ENCODE measurements around the gene ZNF785. TPM values are rescaled to one million over a fixed set of nuclear protein-coding genes. Genes with fewer than 3 reads are reported as not detected.

Gene ZNF785
- total and polyA plus RNA-seq, 2 of the 13 experiments (the other 11 are each of a cell fraction or from before 2014, with no cell fraction given): 0.01 TPM; not detected in 1

DNA sequence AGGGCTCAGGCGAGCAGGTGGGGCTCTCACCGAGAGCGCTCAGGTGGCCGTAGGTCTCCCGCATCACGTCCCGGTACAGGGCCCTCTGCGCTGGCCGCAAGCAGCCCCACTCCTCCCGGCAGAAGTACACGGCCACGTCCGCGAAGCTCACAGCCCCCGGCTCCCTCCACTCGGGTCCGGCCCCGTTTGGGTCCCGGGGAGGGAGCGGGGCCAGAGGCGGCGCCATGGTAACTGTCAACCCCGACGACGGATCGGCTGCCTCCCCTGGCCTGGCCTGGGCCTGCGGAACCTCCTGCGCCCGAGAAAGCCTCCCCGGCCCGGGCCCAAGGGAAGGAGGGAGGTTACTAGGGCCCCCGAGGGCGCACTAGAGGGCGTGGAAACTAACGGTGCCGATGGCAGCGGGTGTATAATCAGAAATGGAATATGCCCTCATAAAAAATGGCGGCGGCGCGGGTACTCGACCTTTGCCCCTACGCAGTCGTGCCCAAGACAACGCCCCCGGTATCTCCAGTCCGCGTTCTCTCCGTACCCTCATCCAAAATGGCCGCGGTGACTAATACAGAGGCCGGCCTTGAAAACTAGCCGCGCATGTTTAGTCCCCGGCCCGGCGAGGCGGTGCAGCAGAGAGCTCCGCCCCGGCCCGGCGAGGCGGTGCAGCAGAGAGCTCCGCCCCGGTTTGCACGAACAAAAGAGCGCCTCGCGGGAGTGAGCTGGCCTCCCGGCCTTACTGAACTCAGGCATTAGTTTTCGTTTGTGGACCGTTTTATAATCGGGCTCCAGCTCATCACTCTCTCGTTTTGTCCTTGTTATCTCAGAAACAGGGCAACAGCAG, 27.3 kb downstream of the ZNF785 start, which contains the start of gene ZNF764 (continued):
- TF ChIP-seq, protein P1, sequence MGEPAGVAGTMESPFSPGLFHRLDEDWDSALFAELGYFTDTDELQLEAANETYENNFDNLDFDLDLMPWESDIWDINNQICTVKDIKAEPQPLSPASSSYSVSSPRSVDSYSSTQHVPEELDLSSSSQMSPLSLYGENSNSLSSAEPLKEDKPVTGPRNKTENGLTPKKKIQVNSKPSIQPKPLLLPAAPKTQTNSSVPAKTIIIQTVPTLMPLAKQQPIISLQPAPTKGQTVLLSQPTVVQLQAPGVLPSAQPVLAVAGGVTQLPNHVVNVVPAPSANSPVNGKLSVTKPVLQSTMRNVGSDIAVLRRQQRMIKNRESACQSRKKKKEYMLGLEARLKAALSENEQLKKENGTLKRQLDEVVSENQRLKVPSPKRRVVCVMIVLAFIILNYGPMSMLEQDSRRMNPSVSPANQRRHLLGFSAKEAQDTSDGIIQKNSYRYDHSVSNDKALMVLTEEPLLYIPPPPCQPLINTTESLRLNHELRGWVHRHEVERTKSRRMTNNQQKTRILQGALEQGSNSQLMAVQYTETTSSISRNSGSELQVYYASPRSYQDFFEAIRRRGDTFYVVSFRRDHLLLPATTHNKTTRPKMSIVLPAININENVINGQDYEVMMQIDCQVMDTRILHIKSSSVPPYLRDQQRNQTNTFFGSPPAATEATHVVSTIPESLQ (CRISPR knock-in tag; conservative IDR thresholded peaks at IDR 0.05): 0 out of 2 replicates have a peak, but pooled peaks have one; percentile 29
- TF ChIP-seq FIP1L1 (IDR thresholded peaks at IDR 0.05; ENCODE audit: borderline replicate concordance, insufficient read depth, low read depth, low read length) (no peak), CEBPB (IDR thresholded peaks at IDR 0.05; ENCODE audit: borderline replicate concordance, low read depth, low read length) (no peak), PAF1 (CRISPR knock-in tag; IDR thresholded peaks at IDR 0.05) (no peak), STAG1 (CRISPR knock-in tag; IDR thresholded peaks at IDR 0.05) (peak; percentile 19; the same call in 1 of the 2 replicates), ZBTB8A (CRISPR knock-in tag; IDR thresholded peaks at IDR 0.05; ENCODE audit: borderline replicate concordance, low read depth) (0 out of 2 replicates have a peak, but pooled peaks have one; percentile 69), ZFAT (CRISPR knock-in tag; conservative IDR thresholded peaks at IDR 0.05) (no peak), ZNF598 (CRISPR knock-in tag; IDR thresholded peaks at IDR 0.05; ENCODE audit: borderline replicate concordance) (no peak; the same call in none of the 2 replicates), DMAP1 (CRISPR knock-in tag; IDR thresholded peaks at IDR 0.05) (peak; percentile 92), ZNF530 (CRISPR knock-in tag; IDR thresholded peaks at IDR 0.05; ENCODE audit: low read depth) (no peak), U2AF2 (IDR thresholded peaks at IDR 0.05; ENCODE audit: low read depth, low read length) (no peak), GABPA (IDR thresholded peaks at IDR 0.05; ENCODE audit: low read depth, low read length) (peak; percentile 32; the same call in 1 of the 2 replicates), GABPA (CRISPR knock-in tag; IDR thresholded peaks at IDR 0.05; ENCODE audit: low read depth) (peak; percentile 86), SSRP1 (CRISPR knock-in tag; IDR thresholded peaks at IDR 0.05) (no peak), ZNF549 (CRISPR knock-in tag; IDR thresholded peaks at IDR 0.05) (no peak)
- TF ChIP-seq, protein P2, sequence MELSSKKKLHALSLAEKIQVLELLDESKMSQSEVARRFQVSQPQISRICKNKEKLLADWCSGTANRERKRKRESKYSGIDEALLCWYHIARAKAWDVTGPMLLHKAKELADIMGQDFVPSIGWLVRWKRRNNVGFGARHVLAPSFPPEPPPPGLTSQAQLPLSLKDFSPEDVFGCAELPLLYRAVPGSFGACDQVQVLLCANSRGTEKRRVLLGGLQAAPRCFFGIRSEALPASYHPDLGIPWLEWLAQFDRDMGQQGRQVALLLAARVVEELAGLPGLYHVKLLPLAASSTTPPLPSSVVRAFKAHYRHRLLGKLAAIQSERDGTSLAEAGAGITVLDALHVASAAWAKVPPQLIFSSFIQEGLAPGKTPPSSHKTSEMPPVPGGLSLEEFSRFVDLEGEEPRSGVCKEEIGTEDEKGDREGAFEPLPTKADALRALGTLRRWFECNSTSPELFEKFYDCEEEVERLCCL (CRISPR knock-in tag; IDR thresholded peaks at IDR 0.05; ENCODE audit: borderline replicate concordance): no peak; the same call in 1 of the 2 replicates
- TF ChIP-seq, protein P3, sequence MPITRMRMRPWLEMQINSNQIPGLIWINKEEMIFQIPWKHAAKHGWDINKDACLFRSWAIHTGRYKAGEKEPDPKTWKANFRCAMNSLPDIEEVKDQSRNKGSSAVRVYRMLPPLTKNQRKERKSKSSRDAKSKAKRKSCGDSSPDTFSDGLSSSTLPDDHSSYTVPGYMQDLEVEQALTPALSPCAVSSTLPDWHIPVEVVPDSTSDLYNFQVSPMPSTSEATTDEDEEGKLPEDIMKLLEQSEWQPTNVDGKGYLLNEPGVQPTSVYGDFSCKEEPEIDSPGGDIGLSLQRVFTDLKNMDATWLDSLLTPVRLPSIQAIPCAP (CRISPR knock-in tag; IDR thresholded peaks at IDR 0.05; ENCODE audit: low read depth): peak; percentile 70; the same call in 1 of the 2 replicates
- TF ChIP-seq, protein P4, sequence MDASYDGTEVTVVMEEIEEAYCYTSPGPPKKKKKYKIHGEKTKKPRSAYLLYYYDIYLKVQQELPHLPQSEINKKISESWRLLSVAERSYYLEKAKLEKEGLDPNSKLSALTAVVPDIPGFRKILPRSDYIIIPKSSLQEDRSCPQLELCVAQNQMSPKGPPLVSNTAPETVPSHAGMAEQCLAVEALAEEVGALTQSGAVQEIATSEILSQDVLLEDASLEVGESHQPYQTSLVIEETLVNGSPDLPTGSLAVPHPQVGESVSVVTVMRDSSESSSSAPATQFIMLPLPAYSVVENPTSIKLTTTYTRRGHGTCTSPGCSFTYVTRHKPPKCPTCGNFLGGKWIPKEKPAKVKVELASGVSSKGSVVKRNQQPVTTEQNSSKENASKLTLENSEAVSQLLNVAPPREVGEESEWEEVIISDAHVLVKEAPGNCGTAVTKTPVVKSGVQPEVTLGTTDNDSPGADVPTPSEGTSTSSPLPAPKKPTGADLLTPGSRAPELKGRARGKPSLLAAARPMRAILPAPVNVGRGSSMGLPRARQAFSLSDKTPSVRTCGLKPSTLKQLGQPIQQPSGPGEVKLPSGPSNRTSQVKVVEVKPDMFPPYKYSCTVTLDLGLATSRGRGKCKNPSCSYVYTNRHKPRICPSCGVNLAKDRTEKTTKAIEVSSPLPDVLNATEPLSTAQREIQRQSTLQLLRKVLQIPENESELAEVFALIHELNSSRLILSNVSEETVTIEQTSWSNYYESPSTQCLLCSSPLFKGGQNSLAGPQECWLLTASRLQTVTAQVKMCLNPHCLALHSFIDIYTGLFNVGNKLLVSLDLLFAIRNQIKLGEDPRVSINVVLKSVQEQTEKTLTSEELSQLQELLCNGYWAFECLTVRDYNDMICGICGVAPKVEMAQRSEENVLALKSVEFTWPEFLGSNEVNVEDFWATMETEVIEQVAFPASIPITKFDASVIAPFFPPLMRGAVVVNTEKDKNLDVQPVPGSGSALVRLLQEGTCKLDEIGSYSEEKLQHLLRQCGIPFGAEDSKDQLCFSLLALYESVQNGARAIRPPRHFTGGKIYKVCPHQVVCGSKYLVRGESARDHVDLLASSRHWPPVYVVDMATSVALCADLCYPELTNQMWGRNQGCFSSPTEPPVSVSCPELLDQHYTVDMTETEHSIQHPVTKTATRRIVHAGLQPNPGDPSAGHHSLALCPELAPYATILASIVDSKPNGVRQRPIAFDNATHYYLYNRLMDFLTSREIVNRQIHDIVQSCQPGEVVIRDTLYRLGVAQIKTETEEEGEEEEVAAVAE (CRISPR knock-in tag; IDR thresholded peaks at IDR 0.05; ENCODE audit: borderline replicate concordance): peak; percentile 98
- TF ChIP-seq, protein P5, sequence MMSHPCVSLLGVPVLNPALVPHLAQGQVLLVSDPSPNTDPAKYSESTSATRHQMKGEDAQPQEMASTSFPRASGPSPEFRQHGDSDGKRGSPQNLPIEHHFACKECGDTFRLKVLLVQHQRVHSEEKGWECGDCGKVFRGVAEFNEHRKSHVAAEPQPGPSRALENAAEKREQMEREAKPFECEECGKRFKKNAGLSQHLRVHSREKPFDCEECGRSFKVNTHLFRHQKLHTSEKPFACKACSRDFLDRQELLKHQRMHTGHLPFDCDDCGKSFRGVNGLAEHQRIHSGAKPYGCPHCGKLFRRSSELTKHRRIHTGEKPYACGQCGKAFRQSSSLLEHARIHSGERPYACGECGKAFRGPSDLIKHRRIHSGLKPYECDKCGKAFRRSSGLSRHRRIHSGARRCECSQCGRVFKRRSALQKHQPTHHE (CRISPR knock-in tag; IDR thresholded peaks at IDR 0.05; ENCODE audit: borderline replicate concordance): no peak; the same call in 1 of the 2 replicates
